ENCODE data around the gene PDE4D.

Gene PDE4D

GRCh38 chr5:59251627-59252026 is 641.9 kb downstream of the PDE4D start:
- TF ChIP-seq REST (IDR thresholded peaks at IDR 0.05; ENCODE audit: insufficient read depth in 1 of 2, low read depth in 2 of 2, low read length in 2 of 2), result no peak
- TF ChIP-seq TAF1 (IDR thresholded peaks at IDR 0.05; ENCODE audit: borderline replicate concordance, insufficient read depth, low read length), result no peak
- TF ChIP-seq FOXP2 (optimal IDR thresholded peaks at IDR 0.05; ENCODE audit: borderline replicate concordance, extremely low read depth, extremely low read length, insufficient read depth), result no peak
- TF ChIP-seq POLR2AphosphoS5 (IDR thresholded peaks at IDR 0.05; ENCODE audit: low read depth, low read length), result no peak
- no peak for TF ChIP-seq SIN3A (IDR thresholded peaks at IDR 0.05; ENCODE audit: borderline replicate concordance, insufficient read depth, low read length)

GRCh38 chr5:59249726-59250125 is 643.8 kb downstream of the PDE4D start:
- TF ChIP-seq REST (IDR thresholded peaks at IDR 0.05; ENCODE audit: insufficient read depth in 1 of 2, low read depth in 2 of 2, low read length in 2 of 2) (no peak), SIN3A (IDR thresholded peaks at IDR 0.05; ENCODE audit: borderline replicate concordance, insufficient read depth, low read length) (no peak), TAF1 (IDR thresholded peaks at IDR 0.05; ENCODE audit: borderline replicate concordance, insufficient read depth, low read length) (no peak), POLR2AphosphoS5 (IDR thresholded peaks at IDR 0.05; ENCODE audit: low read depth, low read length) (no peak), FOXP2 (optimal IDR thresholded peaks at IDR 0.05; ENCODE audit: borderline replicate concordance, extremely low read depth, extremely low read length, insufficient read depth) (no peak)

- TF ChIP-seq POLR2AphosphoS5 (IDR thresholded peaks at IDR 0.05; ENCODE audit: low read depth, low read length), result no peak
- no peak for TF ChIP-seq REST (IDR thresholded peaks at IDR 0.05; ENCODE audit: insufficient read depth in 1 of 2, low read depth in 2 of 2, low read length in 2 of 2)
- no peak for TF ChIP-seq FOXP2 (optimal IDR thresholded peaks at IDR 0.05; ENCODE audit: borderline replicate concordance, extremely low read depth, extremely low read length, insufficient read depth)
These were observed 644.4 kb downstream of the PDE4D start for GRCh38 chr5:59249160-59249559.

GRCh38 chr5:59246882-59247281 is 646.6 kb downstream of the PDE4D start:
- TF ChIP-seq REST (IDR thresholded peaks at IDR 0.05; ENCODE audit: insufficient read depth in 1 of 2, low read depth in 2 of 2, low read length in 2 of 2) (no peak), TAF1 (IDR thresholded peaks at IDR 0.05; ENCODE audit: borderline replicate concordance, insufficient read depth, low read length) (no peak), FOXP2 (optimal IDR thresholded peaks at IDR 0.05; ENCODE audit: borderline replicate concordance, extremely low read depth, extremely low read length, insufficient read depth) (no peak), POLR2AphosphoS5 (IDR thresholded peaks at IDR 0.05; ENCODE audit: low read depth, low read length) (no peak), SIN3A (IDR thresholded peaks at IDR 0.05; ENCODE audit: borderline replicate concordance, insufficient read depth, low read length) (no peak)
